Astrocyte of the spinal cord (primary cell): Measurements from ENCODE around the gene DNAH10.
A peak's percentile ranks its signal among the peaks of the same experiment; 100 is the strongest.

Experiments used
- DNase-seq: peaks from one replicate; pipeline ENCODE4 v3.0.0; 2011; ENCODE audit warnings: low read depth, low spot score
- H3K4me3 ChIP-seq: 2 replicates; pipeline ENCODE4 v1.5.1; 2011; ENCODE audit warnings: low read depth, mild to moderate bottlenecking, low read length, moderate library complexity
- in situ Hi-C: cut with HindIII; loops from 2 replicates; pipeline ENCODE4 v1.10.0; 2017; ENCODE audit warnings: low sequenced_read_pairs
- TF ChIP-seq, protein P1 (sequence below): IDR thresholded peaks from 2 replicates; pipeline ENCODE4 v1.5.1; 2012; ENCODE audit warnings: low read depth, mild to moderate bottlenecking, low read length, inconsistent platforms

The DNAH10 gene

DNA sequence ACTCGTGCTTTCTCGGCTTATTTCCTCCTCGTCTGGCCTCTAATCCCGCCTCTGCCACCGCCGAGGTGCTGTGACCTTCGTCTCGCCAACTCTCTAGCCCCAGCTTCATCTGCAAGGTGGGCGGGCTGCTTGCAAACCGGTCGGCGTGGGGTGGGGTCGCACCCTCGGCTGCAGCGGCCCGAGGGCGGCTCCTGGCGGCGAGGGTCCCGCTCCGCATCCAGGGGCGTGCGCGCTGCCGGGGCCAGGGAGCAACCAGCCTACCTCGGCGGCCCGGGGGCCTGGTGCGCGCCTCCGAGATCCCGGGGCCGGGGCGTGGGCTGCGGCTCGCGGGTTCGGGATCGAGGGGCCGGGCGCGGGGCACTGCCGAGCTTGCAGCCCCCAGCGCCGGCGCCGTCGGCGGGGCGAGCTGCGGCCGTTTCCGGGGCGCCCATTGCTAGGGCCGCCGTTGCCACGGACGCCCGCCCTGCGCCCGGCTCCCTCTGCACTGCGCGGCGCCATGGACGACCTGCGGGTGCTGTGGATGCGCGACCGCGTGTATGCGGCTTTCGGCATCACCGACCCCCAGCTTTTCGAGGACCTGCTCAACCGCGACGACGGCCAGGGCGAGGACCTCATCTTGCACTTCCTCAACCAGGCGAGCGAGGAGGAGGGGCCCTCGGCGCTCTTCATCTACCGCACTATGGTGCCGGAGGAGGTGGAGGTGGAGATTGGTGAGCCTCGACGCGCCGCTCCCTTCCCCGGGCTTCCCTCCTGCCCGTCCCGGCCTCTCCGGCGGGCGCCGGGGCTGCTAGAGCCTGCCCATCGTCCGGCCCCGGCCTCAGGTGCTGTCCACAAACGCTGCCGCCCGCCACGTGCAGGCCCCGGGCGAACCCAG is at the start of gene DNAH10:
TSS of gene DNAH10 (plus strand) at position 461 of the 874 bp plus-strand sequence. CDS start at position 497, 36 bp downstream.
- DNase-seq: no peak
- TF ChIP-seq, protein P1, sequence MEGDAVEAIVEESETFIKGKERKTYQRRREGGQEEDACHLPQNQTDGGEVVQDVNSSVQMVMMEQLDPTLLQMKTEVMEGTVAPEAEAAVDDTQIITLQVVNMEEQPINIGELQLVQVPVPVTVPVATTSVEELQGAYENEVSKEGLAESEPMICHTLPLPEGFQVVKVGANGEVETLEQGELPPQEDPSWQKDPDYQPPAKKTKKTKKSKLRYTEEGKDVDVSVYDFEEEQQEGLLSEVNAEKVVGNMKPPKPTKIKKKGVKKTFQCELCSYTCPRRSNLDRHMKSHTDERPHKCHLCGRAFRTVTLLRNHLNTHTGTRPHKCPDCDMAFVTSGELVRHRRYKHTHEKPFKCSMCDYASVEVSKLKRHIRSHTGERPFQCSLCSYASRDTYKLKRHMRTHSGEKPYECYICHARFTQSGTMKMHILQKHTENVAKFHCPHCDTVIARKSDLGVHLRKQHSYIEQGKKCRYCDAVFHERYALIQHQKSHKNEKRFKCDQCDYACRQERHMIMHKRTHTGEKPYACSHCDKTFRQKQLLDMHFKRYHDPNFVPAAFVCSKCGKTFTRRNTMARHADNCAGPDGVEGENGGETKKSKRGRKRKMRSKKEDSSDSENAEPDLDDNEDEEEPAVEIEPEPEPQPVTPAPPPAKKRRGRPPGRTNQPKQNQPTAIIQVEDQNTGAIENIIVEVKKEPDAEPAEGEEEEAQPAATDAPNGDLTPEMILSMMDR: peak; percentile 42
- in situ Hi-C loops: no loop called here
- peak within 1 kb of the TSS; percentile 34 for H3K4me3 ChIP-seq

- TF ChIP-seq, protein P1: no peak
- in situ Hi-C loops: no loop called here
- peak overlapping the region; percentile 82 for H3K4me3 ChIP-seq
- DNase-seq: peak; percentile 8
These were observed 49.3 kb upstream of the DNAH10 start for GRCh38 chr12:123712780-123713319.

DNA sequence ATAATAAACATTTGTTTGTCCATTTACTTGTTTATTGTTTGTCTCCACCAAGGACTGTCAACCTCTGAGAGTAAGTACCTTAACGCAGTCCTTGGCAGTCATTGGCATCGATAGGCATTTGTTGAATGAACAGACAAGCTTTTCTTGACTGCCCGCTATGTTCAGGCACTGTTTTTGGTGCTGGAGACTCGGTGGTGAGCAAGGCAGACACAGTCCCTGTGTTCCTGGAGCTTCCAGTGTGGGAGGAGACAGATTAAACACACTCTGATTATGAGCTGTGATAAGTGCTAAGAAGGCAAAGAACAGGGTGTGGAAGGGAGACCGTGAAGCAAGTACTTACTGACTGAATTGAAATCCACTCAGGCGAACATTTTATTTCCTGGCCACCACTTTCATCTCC is 48.7 kb upstream of the DNAH10 start:
- DNase-seq: no peak
- H3K4me3 ChIP-seq: peak overlapping the region; percentile 82
- in situ Hi-C loops: no loop called here
- TF ChIP-seq, protein P1: no peak

DNA sequence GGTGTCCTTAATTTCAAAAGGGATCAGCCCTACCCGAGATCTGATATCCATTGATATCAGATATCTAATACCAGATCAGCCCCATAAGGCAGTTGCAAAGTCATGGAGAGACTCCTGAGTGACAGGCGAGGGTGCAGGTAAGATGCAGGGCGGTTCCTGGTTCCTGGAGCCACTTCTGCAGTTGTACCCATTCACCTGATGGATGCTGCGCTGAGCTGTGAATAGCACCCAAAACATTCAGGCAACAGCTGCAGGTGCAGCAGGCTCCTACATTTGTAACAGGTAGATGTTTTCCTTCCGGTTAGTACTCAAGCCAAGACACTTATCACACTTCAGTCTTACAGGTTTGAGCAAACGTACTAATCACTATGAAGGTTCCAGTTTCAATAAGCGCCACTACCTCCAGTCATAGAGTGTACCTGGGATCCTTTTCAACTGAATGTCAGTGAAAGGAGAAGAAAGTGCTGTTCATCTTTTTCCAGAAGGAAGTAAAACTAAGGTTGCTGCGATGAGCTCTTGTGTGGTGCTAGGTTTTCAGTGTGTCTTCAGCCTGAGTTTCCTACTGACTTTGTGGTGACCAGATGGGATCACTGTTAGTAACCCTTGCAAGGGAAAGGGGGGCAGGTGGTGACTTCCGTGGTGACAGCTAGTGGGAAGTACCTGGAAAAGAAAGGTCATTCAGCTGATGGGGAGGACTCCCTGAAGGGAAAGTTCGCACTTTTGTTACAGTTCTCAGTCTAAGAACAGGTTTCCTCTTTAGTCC is 48.1 kb upstream of the DNAH10 start:
- DNase-seq: no peak
- TF ChIP-seq, protein P1: no peak
- H3K4me3 ChIP-seq: no peak overlapping the region
- in situ Hi-C loops: no loop called here

DNA sequence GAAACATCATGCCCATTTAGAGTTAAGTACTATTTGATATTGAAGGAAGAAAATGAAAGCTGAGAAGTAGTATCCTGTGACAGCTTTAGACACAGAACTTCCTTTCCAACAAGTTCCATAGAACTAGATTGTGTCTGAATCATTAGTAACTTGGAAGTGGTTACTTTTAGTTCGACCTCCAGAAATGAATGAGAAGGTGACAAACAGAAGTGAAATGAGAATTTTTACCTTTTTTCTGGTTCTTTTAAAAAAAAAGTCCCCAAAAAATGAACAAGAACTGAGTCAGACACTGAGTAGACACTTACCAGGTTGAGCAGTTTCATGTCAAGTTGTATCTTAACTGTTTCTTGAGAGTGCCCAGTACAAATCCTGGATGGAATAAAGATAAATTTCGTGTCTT is 46.9 kb upstream of the DNAH10 start:
- in situ Hi-C loops: no loop called here
- no peak overlapping the region for H3K4me3 ChIP-seq
- no peak for DNase-seq
- TF ChIP-seq, protein P1: no peak

DNA sequence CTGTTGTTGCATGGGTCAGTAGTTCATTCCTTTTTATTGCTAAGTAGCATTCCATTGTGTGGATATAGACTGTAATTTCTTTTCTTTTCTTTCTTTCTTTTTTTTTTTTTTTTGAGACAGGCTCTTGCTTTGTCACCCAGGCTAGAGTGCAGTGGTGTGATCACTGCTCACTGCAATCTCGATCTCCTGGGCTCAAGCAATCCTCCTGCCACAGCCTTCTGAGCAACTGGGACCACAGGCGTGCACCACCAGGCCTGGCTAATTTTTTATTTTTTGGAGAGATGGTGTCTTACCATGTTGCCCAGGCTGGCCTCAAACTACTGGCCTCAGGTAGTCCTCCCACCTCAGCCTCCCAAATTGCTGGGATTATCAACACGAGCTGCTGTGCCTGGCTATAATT is 44.8 kb upstream of the DNAH10 start:
- H3K4me3 ChIP-seq: no peak overlapping the region
- no peak for DNase-seq
- TF ChIP-seq, protein P1: no peak
- in situ Hi-C loops: no loop called here
